ENCODE results near the gene YWHAH.

Gene YWHAH

DNA sequence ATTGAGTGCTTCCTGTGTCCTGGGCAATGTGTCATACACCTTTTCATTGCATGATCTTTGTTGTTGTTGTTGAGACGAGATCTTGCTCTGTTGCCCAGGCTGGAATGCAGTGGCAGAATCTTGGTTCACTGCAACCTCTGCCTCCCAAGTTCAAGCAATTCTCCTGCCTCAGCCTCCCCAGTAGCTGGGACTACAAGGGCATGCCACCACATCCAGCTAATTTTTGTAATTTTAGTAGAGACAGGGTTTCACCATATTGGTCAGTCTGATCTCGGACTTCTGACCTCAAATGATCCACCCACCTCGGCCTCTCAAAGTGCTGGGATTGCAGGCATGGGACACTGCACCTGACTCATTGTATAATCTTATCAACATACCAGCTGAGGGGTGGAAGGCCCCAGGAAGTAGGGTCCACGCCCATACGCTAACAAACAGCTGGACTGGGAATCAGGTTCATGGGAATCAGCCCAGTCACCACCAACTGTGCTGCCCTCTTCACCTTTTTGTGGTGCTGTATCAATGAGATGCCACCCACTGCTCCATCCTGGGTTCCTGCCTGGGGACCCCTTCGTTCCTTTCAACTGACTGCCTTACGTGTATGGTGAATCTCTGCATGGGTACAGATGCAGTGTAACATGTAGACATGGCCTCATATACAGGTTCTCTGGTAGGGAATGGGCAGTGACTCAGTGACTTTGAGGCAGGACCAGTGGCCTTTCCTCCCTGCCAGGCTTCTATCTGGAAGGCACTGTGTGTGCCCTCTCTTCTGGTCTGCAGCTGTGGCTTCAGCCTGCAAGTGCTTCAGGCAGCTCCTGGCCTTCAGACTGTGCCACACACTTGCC, 32.5 kb upstream of the YWHAH start:
- TF ChIP-seq, protein P1, sequence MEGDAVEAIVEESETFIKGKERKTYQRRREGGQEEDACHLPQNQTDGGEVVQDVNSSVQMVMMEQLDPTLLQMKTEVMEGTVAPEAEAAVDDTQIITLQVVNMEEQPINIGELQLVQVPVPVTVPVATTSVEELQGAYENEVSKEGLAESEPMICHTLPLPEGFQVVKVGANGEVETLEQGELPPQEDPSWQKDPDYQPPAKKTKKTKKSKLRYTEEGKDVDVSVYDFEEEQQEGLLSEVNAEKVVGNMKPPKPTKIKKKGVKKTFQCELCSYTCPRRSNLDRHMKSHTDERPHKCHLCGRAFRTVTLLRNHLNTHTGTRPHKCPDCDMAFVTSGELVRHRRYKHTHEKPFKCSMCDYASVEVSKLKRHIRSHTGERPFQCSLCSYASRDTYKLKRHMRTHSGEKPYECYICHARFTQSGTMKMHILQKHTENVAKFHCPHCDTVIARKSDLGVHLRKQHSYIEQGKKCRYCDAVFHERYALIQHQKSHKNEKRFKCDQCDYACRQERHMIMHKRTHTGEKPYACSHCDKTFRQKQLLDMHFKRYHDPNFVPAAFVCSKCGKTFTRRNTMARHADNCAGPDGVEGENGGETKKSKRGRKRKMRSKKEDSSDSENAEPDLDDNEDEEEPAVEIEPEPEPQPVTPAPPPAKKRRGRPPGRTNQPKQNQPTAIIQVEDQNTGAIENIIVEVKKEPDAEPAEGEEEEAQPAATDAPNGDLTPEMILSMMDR (conservative IDR thresholded peaks at IDR 0.05; ENCODE audit: control insufficient read depth, insufficient read depth, low read depth, low read length) = no peak
- peak; percentile 7 for DNase-seq (ENCODE audit: low read depth)
- no peak overlapping the region for H3K4me3 ChIP-seq (ENCODE audit: control insufficient read depth, low read depth, low read length)

DNA sequence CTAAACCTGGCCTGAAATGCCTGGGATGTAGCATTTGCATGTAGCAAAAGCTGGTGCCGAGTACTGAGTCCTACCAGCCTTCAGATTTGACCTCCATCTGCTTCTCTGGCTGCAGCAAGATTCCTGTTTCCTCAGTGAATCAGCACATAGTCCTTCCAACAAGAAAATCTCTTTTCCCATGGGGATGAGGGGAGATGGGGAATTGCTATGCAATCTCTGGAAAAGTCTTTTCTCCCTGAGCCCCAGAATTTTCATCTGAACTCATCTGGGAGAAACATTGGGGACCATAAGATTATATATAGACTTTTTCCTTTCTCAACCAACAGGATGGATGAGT, 32.0 kb upstream of the YWHAH start:
- DNase-seq (ENCODE audit: low read depth) = peak; percentile 50
- no peak overlapping the region for H3K4me3 ChIP-seq (ENCODE audit: control insufficient read depth, low read depth, low read length)
- TF ChIP-seq, protein P1 (conservative IDR thresholded peaks at IDR 0.05; ENCODE audit: control insufficient read depth, insufficient read depth, low read depth, low read length) = no peak

DNA sequence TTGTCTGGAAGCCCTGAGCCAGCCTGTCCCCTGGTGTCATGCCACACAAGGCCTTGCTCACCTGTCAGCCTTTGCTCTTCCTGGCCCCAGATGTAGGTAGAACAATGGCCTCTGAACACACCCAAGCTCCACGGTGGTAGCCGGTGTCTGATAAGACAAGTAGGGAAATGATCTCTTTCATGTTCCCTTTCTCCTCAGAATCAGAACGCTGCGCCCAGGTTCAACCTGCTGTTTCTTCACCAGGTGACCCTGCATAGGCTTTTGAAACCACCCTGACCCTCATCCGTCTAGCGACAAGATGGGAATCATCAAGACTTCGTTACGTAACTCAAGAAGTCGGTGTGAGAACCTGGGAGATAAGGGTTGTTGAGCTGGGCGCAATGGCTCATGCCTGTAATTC, 28.7 kb upstream of the YWHAH start:
- TF ChIP-seq, protein P1 (conservative IDR thresholded peaks at IDR 0.05; ENCODE audit: control insufficient read depth, insufficient read depth, low read depth, low read length) = no peak
- no peak for DNase-seq (ENCODE audit: low read depth)
- H3K4me3 ChIP-seq (ENCODE audit: control insufficient read depth, low read depth, low read length) = no peak overlapping the region

DNA sequence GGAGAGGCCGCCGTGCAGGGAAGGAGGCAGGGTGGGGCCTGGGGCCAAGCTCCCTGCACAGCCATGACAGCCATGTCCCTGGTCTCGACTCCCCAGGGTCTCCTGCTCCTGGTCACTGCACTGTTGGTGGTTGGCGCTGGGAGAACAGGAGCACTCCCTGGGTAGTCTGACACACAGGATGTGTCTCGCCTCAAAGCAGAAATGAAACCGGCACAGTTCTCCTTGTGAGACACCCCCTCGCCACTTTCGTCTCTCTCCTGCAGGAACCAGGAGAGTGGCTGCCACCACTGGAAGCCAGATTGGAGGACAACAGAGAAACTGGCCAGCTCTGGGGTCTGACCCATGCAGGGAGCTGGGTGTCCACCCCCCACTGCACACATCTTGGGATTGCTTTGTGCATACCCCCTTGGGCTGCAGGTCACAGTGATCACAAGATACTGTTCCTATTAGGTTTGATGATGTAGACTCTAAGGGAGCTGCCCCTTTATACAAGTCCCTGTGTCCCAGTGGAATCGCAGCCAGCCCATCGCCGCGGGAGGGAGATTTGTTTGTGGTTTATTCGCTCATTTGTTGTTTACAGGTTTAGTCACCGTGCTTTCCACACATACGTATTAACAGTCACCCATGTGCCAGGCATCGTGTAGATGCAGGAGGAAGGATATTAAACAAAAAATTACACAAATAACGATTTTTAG, 27.0 kb upstream of the YWHAH start:
- DNase-seq (ENCODE audit: low read depth) = no peak
- H3K4me3 ChIP-seq (ENCODE audit: control insufficient read depth, low read depth, low read length) = no peak overlapping the region
- TF ChIP-seq, protein P1 (conservative IDR thresholded peaks at IDR 0.05; ENCODE audit: control insufficient read depth, insufficient read depth, low read depth, low read length) = no peak

DNA sequence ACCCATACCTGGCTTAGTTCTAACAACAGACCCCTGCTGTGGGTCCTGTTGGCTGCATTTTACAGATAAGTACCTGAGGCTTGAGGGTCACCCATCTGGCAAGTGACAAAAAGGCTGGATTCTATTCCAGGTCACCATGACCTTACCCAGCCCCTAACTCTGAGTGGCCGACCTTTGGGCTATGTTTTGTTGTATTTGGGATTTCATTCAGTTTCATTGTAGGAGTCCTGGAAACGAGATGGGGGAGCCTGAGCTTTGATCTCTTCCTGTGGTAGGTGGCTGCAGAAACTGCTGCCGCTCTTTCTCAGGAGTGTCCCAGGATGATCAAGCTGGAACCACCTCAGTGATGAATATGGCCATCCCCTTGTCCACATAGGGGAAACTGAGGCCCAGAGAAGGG, 24.6 kb upstream of the YWHAH start:
- no peak overlapping the region for H3K4me3 ChIP-seq (ENCODE audit: control insufficient read depth, low read depth, low read length)
- DNase-seq (ENCODE audit: low read depth) = no peak
- TF ChIP-seq, protein P1 (conservative IDR thresholded peaks at IDR 0.05; ENCODE audit: control insufficient read depth, insufficient read depth, low read depth, low read length) = no peak

DNA sequence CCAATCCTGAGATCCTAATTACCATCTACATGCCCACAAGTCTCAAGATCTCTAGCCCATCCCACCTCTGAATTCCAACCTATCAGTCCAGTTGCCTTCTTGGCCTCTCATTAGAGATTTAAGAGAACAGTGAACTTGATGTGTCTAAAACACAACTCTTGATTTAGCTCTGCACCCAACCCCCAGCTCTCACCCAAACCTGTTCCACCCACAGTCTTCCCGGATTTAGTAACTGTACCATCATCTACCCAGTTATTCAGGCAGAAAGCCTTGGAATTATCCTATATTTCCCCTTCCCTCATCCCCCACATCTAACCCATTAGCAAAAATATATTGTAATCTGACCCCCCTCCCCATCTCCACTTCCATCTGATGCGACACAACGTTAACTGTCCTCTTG, 24.0 kb upstream of the YWHAH start:
- DNase-seq (ENCODE audit: low read depth) = no peak
- TF ChIP-seq, protein P1 (conservative IDR thresholded peaks at IDR 0.05; ENCODE audit: control insufficient read depth, insufficient read depth, low read depth, low read length) = no peak
- H3K4me3 ChIP-seq (ENCODE audit: control insufficient read depth, low read depth, low read length) = no peak overlapping the region

Data from fibroblast of mammary gland (primary cell).